Gastrocnemius medialis (tissue), 4 donors: ENCODE results near the gene TMEM181.

Experiments
- CTCF ChIP-seq, 5 experiments: fragments of 450-650 bp in 3 of 5; fragments of 200-600 bp in 2 of 5; sonication (generic) in 2 of 5; IDR thresholded peaks in 4 of 5; conservative IDR thresholded peaks in 1 of 5; 1 replicate in 4 of 5; 2 replicates in 1 of 5; pipeline ENCODE4 v1.5.1; 2016 to 2019; ENCODE audit warnings: antibody characterized with exemption in 5 of 5, mild to moderate bottlenecking in 3 of 5, moderate library complexity in 3 of 5
- POLR2A ChIP-seq, 2 donors: fragments of 450-650 bp; IDR thresholded peaks; one replicate each; pipeline ENCODE4 v1.6.1; 2017; ENCODE audit warnings: antibody characterized with exemption in 2 of 2, mild to moderate bottlenecking in 2 of 2, moderate library complexity in 2 of 2

GRCh38 chr6:158674342-158675131 lies 114.6 kb downstream of the TMEM181 start:
- TF ChIP-seq POLR2A (IDR thresholded peaks at IDR 0.05) (no peak), CTCF (IDR thresholded peaks at IDR 0.05 in 4 of 5, conservative IDR thresholded peaks at IDR 0.05 in 1 of 5) (no peak)
